Activated effector memory CD4-positive, alpha-beta T cell treated with anti-CD3 and anti-CD28 coated beads, Interleukin-2, amount 50 U/mL, for 16 hours (primary cell): ENCODE measurements around the gene TSPAN18.

ENCODE experiments used
- DNase-seq: peaks from one replicate; pipeline ENCODE4 v3.0.0-alpha.2; 2020

The TSPAN18 gene

DNA sequence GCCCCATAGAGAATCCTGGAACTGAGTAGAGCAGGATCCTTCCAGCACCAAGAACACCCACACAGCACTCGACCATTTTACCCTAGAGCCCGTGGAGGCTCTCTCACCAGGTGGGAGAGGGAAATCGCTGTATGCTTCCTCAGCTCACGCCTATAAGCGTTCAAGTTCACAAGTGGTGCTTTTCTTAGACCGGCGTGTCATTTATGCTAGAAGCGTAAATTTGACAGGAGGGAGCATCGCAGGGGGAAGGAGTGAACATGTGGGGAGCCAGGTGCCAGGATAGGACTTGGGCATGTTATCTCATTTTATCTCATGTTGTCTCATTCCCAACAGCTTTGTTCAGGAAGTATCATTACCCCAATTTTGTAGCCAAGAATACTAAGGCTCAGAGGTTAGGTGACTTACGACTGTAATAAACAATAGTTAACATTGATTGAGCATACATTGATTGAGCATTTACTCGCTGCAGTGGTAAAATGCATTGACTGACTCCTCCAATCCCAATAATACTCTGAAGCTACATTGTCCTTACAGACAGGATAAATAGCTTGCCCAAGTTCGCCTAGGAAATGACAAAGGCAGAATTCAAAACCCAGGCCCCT lies 243.0 kb downstream of the TSPAN18 start:
- DNase-seq: no peak

DNA sequence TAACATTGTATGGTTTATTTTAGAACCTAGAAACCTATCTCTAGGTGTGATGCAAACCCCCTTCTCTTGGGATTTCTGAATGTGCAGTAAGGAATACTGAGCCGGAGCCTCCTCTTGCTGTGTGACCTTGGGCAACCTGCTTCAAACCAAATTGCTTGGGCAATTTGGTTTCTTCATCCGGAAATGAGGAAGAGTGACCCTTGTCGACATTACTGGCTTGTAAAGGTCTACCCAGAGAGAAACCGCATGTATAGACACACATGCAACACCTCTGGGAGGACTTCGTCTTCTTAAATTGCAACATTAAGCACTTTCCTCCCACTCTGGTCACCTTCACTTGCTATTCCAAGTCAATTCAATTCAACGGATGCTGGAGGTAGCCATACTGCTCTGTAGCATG lies 243.5 kb downstream of the TSPAN18 start:
- no peak for DNase-seq

GRCh38 chr11:44971185-44971584 lies 244.4 kb downstream of the TSPAN18 start:
- no peak for DNase-seq

DNA sequence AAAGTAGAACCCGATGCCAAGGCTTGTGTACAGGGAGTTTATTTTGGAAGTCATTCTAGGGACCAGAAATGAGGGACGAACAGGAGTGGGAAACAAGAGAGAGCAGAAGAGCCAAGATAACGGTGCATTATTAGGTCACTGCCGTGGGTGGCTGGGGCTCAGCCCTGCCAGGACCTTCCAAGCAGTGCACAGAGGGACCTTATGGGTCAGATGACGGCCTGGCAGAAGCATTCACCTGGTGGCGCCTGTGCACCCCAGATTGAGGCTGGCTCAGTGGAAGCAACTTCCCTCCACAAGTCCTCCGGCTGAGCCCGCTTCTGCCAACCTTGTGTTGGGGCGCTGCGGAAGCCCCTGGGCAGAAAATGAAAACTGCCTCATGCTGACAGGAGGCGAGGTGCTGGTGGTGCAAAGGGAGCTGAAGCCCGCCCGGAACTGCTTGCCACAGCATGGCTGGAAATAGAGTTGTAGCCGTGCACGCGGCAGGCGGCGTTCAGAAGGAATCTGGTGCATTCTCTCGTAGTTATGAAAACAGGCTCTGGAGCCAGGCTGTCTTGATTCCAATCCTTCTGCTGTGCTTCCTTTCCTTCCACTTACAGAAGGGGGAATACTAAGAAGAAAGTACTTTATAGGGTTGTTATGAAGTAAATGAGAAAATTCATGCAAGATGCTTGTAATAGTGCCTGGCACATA lies 246.1 kb downstream of the TSPAN18 start:
- DNase-seq: no peak

DNA sequence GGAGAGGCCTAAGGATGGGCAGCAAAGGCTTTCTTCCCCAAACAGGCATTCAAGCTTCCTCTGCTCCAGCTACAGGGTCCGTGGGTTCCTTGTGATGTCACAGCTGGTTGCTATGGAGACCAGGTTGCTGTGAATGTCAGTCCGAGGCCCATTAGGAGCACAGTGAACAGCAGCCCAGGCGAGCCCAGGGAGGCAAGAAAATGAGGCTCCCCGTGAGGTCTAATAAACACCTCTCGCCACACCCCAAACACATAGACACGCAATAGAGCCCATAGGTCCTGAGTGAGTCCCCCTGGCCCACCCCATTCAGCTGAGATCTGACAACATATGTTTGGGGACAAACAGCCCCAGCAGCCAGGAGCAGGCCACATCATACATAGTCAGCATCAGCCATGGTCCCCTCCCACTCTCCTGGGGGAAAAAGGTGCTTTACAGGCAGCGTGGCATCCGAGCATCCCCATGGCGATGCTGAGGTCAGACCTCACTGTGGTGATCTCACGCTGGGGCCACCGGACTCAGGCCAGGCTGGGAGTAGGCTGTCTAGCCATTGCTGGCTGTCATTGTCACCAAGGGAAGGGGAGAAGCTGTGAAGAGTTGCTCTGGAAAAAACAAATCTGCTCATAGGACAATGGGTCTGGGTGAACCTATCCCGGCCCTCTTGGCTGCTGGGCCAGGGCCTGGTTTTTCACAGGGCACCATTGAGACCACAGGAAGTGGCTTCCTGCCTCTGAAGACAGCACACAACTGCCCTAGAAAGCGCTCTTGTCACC lies 247.1 kb downstream of the TSPAN18 start:
- no peak for DNase-seq

- no peak for DNase-seq
Measured at GRCh38 chr11:44974402-44975000, 247.7 kb downstream of the TSPAN18 start.

GRCh38 chr11:44976576-44976975 lies 249.8 kb downstream of the TSPAN18 start:
- no peak for DNase-seq

GRCh38 chr11:44977493-44977984 lies 250.8 kb downstream of the TSPAN18 start:
- no peak for DNase-seq

DNA sequence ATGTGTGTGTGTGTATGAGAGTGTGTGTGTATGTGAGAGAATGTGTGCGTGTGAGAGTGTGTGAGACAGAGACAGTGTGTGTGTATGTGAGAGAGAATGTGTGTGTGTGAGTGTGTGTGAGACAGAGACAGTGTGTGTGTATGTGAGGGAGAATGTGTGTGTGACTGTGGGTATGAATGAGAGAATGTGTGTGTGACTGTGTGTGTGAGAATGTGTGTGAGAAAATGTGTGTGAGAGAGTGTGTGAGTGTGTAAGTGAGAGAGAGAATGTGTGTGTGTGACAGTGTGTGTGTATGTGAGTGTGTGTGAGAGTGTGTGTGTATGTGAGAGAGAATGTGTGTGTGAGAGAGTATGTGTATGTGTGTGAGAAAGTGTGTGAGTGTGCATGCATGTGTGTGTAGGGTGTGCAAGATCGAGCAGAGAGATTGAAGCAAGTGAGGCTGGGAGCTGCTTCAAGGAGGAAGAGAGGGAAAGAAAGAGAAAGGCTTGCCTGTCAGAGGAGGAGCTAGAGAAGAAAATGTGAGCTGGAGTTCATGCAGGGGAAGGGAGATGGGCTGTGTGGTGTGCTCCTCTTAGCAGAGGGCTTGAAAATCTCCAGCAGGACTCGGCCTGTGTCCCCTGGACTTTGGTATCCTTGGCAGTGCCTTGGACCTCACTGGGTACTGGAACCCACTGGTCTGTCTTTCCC lies 251.7 kb downstream of the TSPAN18 start:
- DNase-seq: no peak

GRCh38 chr11:44978961-44979331 lies 252.2 kb downstream of the TSPAN18 start:
- DNase-seq: no peak

GRCh38 chr11:44979543-44980399 lies 253.0 kb downstream of the TSPAN18 start:
- DNase-seq: no peak

GRCh38 chr11:44980533-44981427 lies 254.0 kb downstream of the TSPAN18 start:
- no peak for DNase-seq
